ENCODE measurements around the gene PPFIA2.

PPFIA2 gene

DNA sequence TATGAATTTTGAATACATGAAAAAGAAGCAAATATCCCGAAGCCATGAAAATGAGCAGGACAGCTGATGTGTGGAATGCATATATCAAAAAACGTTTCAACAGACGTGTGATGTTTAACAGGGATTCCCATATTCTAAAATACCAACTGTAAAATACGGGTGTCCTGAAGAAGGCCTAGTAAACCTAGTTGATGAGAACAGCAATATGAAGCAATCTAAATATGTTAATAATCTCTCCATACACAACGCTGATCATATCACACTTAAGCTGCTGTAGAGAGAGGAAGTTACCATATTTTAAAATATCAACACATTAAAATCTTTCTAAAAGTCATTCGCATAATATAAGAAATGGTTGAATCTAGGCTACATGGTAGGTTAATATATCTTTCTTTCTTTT, 317.5 kb downstream of the PPFIA2 start:
- DNase-seq (ENCODE audit: low read depth in 2 of 2): no peak

- DNase-seq (ENCODE audit: low read depth in 2 of 2): no peak
Measured at GRCh38 chr12:81440001-81440400, 319.1 kb downstream of the PPFIA2 start.

DNA sequence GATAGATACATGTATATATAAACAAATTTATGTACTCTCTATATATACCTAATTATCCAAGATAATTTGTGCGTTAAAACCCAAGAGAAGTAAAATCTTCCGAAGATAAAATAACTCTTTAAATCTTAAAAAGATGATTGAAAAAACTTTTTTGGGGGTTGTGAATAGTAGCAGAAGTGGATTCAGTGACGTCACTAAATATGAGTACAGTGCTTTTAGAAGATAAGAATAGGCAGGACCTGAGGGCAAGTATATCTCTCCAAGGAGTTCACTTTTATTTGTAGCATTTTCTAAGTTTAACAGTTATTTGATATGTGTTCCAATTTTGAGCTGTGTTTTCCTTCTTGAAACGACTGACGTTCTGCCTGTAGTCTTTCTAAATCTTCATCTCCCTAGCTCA, 319.8 kb downstream of the PPFIA2 start:
- no peak for DNase-seq (ENCODE audit: low read depth in 2 of 2)

DNA sequence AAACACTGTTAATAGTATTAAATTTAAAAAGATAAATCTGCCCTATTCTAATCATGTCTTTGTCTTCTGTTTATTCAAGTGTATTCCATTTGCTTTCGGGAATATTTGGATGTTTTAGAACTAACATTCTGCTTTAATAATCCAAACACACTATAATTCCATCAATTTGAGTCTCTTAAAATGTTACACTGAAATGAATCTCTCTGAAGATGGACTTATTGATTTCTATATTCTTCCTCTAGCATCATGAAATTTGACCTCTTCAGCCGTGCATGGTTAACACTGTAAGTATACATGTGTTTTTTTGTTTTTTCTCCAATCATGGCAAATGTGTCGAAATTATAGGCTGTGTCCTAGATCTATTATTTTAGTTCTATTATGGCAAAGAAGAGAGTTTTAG, 342.1 kb downstream of the PPFIA2 start:
- no peak for DNase-seq (ENCODE audit: low read depth in 2 of 2)

GRCh38 chr12:81416571-81416970, 342.6 kb downstream of the PPFIA2 start:
- no peak for DNase-seq (ENCODE audit: low read depth in 2 of 2)

DNA sequence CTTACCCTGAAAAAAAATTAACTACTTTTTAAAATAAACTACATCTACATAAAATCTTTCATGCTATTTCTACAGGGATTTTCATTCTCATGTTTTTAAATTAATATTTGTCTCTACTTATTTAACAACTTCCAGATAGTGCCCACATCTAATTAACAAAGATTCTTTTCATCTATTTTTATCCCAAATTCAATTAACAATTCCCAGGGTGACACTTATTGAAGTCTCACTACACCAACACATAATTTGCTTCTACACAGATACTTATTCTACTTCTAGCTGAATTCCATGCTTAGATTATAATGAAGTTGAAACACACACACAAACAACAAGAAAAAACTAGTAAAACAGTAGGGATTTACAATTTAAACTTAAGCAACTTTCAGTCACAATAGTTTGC, 344.7 kb downstream of the PPFIA2 start:
- DNase-seq (ENCODE audit: low read depth in 2 of 2): no peak

- no peak for DNase-seq (ENCODE audit: low read depth in 2 of 2)
Measured at GRCh38 chr12:81412940-81413339, 346.2 kb downstream of the PPFIA2 start.

DNA sequence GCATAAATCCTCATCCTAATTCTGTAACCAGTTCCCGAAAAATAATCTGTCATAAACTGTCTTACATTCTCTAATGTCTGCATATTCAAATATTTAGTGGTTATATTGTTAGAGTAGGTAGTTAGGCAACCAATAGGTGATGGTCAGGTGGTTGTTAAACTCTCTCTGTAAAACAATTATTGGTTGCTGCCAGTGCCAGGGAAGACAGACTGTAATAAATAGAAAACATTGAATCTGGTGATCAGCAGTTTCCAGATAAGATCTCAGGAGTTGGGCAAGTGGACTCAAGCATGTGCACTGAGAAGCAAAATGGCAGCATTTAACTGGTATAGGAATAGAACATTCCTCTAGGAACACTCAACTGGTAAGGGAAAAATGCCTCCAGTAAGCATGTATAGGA, 355.8 kb downstream of the PPFIA2 start:
- no peak for DNase-seq (ENCODE audit: low read depth in 2 of 2)

DNA sequence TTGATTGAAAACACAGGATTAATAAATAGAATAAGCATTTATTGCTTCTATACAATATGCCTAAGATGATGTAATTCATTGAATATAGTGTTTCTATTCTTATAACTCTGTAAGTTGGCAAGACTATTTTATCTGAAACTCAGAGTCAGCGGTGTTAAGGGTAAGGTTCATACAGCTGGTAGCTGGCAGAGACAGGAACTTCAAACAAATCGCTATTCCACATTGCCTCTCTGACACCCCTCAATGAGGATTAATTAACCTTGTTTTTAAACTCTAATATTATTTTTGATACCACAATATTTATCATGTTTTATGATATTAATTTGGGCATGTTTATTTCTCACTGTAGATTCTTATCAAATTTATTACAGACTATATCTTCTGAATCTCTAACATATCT, 357.9 kb downstream of the PPFIA2 start:
- no peak for DNase-seq (ENCODE audit: low read depth in 2 of 2)

GRCh38 chr12:81400024-81400423, 359.1 kb downstream of the PPFIA2 start:
- DNase-seq (ENCODE audit: low read depth in 2 of 2): no peak

DNA sequence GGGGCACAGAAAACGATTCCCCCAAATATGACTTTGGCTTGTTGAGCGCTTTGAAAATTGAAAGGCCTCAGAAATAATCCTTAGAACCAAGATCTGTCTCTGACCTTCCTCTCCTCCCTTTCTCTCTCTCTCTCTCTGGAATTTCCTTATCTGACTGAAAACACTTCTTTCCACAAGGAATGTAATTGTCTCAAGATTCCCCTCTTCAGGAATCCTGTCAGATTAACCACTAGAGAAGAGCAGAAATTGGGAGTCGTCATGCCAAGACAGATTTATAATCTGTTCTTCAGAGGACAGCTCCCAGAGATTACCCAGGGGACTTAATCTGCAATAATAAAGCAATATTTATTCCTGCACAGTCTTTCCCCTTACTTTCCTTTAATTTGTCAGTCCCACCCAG, 363.7 kb downstream of the PPFIA2 start:
- DNase-seq (ENCODE audit: low read depth in 2 of 2): no peak

GRCh38 chr12:81389550-81390099, 369.5 kb downstream of the PPFIA2 start:
- DNase-seq (ENCODE audit: low read depth in 2 of 2): no peak

GRCh38 chr12:81386101-81386500, 373.0 kb downstream of the PPFIA2 start:
- no peak for DNase-seq (ENCODE audit: low read depth in 2 of 2)

- DNase-seq (ENCODE audit: low read depth in 2 of 2): no peak
Measured at GRCh38 chr12:81381951-81382350, 377.2 kb downstream of the PPFIA2 start.

- no peak for DNase-seq (ENCODE audit: low read depth in 2 of 2)
Measured at GRCh38 chr12:81378601-81379285, 380.4 kb downstream of the PPFIA2 start.

- DNase-seq (ENCODE audit: low read depth in 2 of 2): no peak
Measured at GRCh38 chr12:81377771-81378170, 381.4 kb downstream of the PPFIA2 start.

GRCh38 chr12:81375969-81376368, 383.2 kb downstream of the PPFIA2 start:
- DNase-seq (ENCODE audit: low read depth in 2 of 2): no peak

DNA sequence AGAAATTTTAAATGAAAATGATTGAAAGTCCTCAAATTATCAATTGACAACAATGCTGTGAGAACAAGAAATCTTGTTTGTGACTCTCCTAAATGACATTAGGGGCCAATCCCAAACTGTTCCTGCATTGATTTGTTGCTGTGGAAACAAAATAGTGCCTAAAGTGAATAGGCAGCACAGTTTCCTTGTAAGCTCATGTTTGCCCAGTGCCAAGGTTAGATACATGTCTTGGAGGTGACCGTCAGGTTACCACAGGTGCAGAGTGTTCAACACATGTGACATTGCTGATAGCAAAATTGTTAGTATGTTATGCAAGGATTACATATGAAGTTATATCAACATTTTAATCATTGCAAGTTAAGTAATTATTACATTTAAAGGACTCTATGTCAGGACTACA, 388.7 kb downstream of the PPFIA2 start:
- no peak for DNase-seq (ENCODE audit: low read depth in 2 of 2)

DNA sequence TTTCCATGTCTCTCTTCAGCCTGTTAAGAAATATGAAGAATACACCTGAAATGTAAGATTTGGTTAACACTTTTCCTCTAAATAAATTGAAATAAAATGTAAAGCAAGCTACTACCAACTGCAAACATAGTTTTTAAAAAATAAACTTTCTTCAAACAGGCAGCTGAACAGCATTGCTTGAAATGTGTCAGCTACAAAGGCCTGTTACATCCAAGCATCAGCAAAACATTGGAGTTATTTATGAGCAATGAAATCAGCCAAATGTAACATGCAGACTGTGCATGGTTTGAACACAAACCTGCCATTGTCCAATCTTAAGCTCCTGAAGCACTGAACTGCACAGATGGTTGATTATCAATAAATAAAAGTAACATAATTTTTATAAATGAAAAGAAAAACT, 390.0 kb downstream of the PPFIA2 start:
- DNase-seq (ENCODE audit: low read depth in 2 of 2): no peak

DNA sequence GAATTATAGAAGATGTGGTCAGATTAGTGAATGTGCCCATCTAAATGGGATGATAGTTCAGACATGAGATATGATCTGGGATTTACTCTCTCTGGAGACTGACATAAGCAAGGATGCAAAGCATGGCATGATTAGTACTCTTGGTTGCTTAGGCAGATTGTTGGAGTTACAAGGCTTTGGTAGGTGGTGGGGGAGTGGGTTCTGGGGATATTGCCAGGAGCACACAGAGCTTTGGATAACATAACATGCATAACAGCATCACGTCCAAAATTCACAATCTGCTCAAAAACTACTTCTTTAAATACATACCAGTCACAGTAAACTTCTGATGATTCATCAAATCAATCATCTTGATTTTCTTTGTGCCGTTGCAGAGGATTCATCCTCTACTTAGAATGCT, 393.9 kb downstream of the PPFIA2 start:
- no peak for DNase-seq (ENCODE audit: low read depth in 2 of 2)

DNA sequence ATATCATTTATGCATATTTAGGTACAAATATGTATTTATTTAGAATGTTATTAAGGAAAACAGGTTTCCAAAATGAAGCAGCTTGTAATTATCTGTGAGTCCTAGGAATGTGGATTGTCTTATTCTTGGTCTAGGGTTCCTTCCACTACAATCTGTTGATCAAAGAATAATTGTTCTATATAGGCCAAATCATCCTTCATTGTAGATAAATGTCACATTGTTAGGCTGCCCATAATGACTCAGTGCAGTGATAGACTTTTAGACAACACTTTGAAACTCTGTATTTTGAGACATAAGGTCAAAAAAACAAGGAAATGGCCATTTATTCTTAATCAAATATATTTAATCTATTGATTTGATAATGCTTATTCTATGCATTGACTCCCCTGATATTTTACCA, 398.2 kb downstream of the PPFIA2 start:
- no peak for DNase-seq (ENCODE audit: low read depth in 2 of 2)

- no peak for DNase-seq (ENCODE audit: low read depth in 2 of 2)
Measured at GRCh38 chr12:81359736-81360135, 399.4 kb downstream of the PPFIA2 start.

- no peak for DNase-seq (ENCODE audit: low read depth in 2 of 2)
Measured at GRCh38 chr12:81354327-81354932, 404.7 kb downstream of the PPFIA2 start.

DNA sequence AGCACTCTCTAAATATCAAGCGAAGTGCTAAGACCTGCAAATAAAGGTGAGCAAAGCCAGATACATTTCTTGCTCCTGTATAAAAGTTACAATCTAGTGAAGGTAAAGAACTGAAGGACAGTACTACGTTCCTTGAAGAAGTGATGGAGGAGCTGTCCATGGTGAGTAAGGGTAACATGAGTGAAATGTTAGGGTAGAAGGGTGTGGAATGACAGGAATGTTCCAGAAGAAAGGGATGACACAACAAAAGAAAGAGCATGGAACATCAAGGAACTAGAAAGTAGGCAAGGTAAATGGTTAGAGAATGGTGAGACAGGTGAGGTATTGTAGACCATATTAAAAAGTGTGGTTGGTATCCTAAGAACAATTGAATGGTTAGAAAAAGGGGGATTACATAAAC, 408.8 kb downstream of the PPFIA2 start:
- DNase-seq (ENCODE audit: low read depth in 2 of 2): no peak

Measured in activated CD4-positive, alpha-beta T cell treated with anti-CD3 and anti-CD28 coated beads for 24 hours (primary cell).